ENCODE results near the gene GRB2. TPM values are rescaled to one million over a fixed set of nuclear protein-coding genes. Genes with fewer than 3 reads are reported as not detected.
"Not testable (repeated sequence)": the region's sequence is repeated elsewhere in the genome, so short reads cannot be mapped to it uniquely, and the experiment has no call there.

GRB2 gene
- total RNA-seq, 1 experiment from 2014 or later: 115 TPM

GRCh38 chr17:75371339-75371738 is 34.1 kb downstream of the GRB2 start:
- H3K9me3 ChIP-seq: no peaks in the 10 kb centered on the region
- intact Hi-C loops (cut with micrococcal nuclease; ENCODE audit: unreplicated experiment): no loop called here
- H3K27ac Mint-ChIP-seq (ENCODE audit: unreplicated experiment): no peak overlapping the region

GRCh38 chr17:75370286-75370915 is 35.1 kb downstream of the GRB2 start:
- ChIA-PET CTCF (no interaction called here), POLR2A (no interaction called here)
- H3K36me3 ChIP-seq (ENCODE audit: control insufficient read depth, insufficient read depth, low read length): no peaks in the 10 kb centered on the region; the same call in 1 of the 2 replicates
- Mint-ChIP-seq H3K27me3 (ENCODE audit: insufficient read depth, unreplicated experiment) (no peaks in the 10 kb centered on the region), H3K4me1 (ENCODE audit: low read depth, unreplicated experiment) (peaks cover 7% of the 10 kb centered on the region), H3K36me3 (ENCODE audit: insufficient read depth, unreplicated experiment) (peaks cover 29% of the 10 kb centered on the region), H3K9me3 (ENCODE audit: unreplicated experiment) (no peaks in the 10 kb centered on the region), H3K4me3 (ENCODE audit: unreplicated experiment) (no peak overlapping the region), H3K27ac (ENCODE audit: unreplicated experiment) (no peak overlapping the region)
- no peak overlapping the region for H3K4me3 ChIP-seq (ENCODE audit: low read depth, low read length)
- H3K4me1 ChIP-seq: peaks cover under 1% of the 10 kb centered on the region; the same call in 1 of the 2 replicates
- no peak for DNase-seq
- no peaks in the 10 kb centered on the region for H3K27me3 ChIP-seq (replicated peaks; ENCODE audit: control insufficient read depth, insufficient read depth, low read length)
- TF ChIP-seq CTCF (IDR thresholded peaks at IDR 0.05; ENCODE audit: insufficient read depth in 1 of 2, low read depth in 1 of 2, low read length in 1 of 2, severe bottlenecking in 1 of 2, unreplicated experiment in 1 of 2): no peak
- H3K9me3 ChIP-seq: no peaks in the 10 kb centered on the region
- intact Hi-C loops (cut with micrococcal nuclease; ENCODE audit: unreplicated experiment): no loop called here
- no TSS peak for BruUV-seq (replicated peaks)

More at GRCh38 chr17:75371339-75371738, 34.1 kb downstream of the GRB2 start:
- DNase-seq: no peak
- Histone ChIP-seq H3K4me1 (no peaks in the 10 kb centered on the region), H3K36me3 (ENCODE audit: control insufficient read depth, insufficient read depth, low read length) (no peaks in the 10 kb centered on the region; the same call in 1 of the 2 replicates), H3K4me3 (ENCODE audit: low read depth, low read length) (no peak overlapping the region), H3K27me3 (replicated peaks; ENCODE audit: control insufficient read depth, insufficient read depth, low read length) (no peaks in the 10 kb centered on the region)
- ChIA-PET POLR2A (no interaction called here), CTCF (no interaction called here)
- Mint-ChIP-seq H3K4me1 (ENCODE audit: low read depth, unreplicated experiment) (no peaks in the 10 kb centered on the region), H3K27me3 (ENCODE audit: insufficient read depth, unreplicated experiment) (no peaks in the 10 kb centered on the region), H3K9me3 (ENCODE audit: unreplicated experiment) (no peaks in the 10 kb centered on the region), H3K36me3 (ENCODE audit: insufficient read depth, unreplicated experiment) (peaks cover 32% of the 10 kb centered on the region), H3K4me3 (ENCODE audit: unreplicated experiment) (no peak overlapping the region)
- no peak for TF ChIP-seq CTCF (IDR thresholded peaks at IDR 0.05; ENCODE audit: insufficient read depth in 1 of 2, low read depth in 1 of 2, low read length in 1 of 2, severe bottlenecking in 1 of 2, unreplicated experiment in 1 of 2)
- no TSS peak for BruUV-seq (replicated peaks)

GRCh38 chr17:75367838-75368789 is 37.4 kb downstream of the GRB2 start:
- H3K4me1 ChIP-seq; H3K4me3 ChIP-seq (ENCODE audit: low read depth, low read length); H3K4me3 Mint-ChIP-seq (ENCODE audit: unreplicated experiment); DNase-seq; H3K36me3 ChIP-seq (ENCODE audit: control insufficient read depth, insufficient read depth, low read length); H3K9me3 Mint-ChIP-seq (ENCODE audit: unreplicated experiment); H3K27me3 Mint-ChIP-seq (ENCODE audit: insufficient read depth, unreplicated experiment); H3K27ac Mint-ChIP-seq (ENCODE audit: unreplicated experiment); H3K9me3 ChIP-seq; BruUV-seq (replicated peaks); intact Hi-C loops (cut with micrococcal nuclease; ENCODE audit: unreplicated experiment); H3K27me3 ChIP-seq (replicated peaks; ENCODE audit: control insufficient read depth, insufficient read depth, low read length): not testable (repeated sequence)
- Mint-ChIP-seq H3K4me1 (ENCODE audit: low read depth, unreplicated experiment) (peaks cover 17% of the 10 kb centered on the region), H3K36me3 (ENCODE audit: insufficient read depth, unreplicated experiment) (peaks cover 17% of the 10 kb centered on the region)
- CTCF ChIA-PET: interaction anchor here (0.6 to 1.4 kb wide), 2 partner anchors 12 to 79 kb away, joined by 3 read pairs; partner anchors contain the start of gene SLC25A19
- POLR2A ChIA-PET: interaction anchor here (0.6 to 1.0 kb wide), 4 partner anchors 26 to 495 kb away, joined by 3 to 5 read pairs (median 3); partner anchors contain the start of gene FDXR
